Coronary artery (tissue), 2 donors: ENCODE data around the gene IGFBP7.

ENCODE experiments used
- DNase-seq: peaks from one replicate; pipeline ENCODE4 v3.0.0-alpha.2; 2017; ENCODE audit warnings: low spot score
- H3K27ac ChIP-seq, 2 donors: fragments of 200-600 bp; sonication (generic); one replicate each; pipeline ENCODE4 v1.5.1; 2016 to 2019
- H3K4me3 ChIP-seq: fragments of 200-600 bp; sonication (generic); 2 replicates; pipeline ENCODE4 v1.5.1; 2016; ENCODE audit warnings: mild to moderate bottlenecking, moderate library complexity
- TF ChIP-seq, protein P1 (sequence below): fragments of 200-600 bp; sonication (generic); IDR thresholded peaks from one replicate; pipeline ENCODE4 v1.5.1; 2019; ENCODE audit warnings: antibody characterized with exemption

Gene IGFBP7

DNA sequence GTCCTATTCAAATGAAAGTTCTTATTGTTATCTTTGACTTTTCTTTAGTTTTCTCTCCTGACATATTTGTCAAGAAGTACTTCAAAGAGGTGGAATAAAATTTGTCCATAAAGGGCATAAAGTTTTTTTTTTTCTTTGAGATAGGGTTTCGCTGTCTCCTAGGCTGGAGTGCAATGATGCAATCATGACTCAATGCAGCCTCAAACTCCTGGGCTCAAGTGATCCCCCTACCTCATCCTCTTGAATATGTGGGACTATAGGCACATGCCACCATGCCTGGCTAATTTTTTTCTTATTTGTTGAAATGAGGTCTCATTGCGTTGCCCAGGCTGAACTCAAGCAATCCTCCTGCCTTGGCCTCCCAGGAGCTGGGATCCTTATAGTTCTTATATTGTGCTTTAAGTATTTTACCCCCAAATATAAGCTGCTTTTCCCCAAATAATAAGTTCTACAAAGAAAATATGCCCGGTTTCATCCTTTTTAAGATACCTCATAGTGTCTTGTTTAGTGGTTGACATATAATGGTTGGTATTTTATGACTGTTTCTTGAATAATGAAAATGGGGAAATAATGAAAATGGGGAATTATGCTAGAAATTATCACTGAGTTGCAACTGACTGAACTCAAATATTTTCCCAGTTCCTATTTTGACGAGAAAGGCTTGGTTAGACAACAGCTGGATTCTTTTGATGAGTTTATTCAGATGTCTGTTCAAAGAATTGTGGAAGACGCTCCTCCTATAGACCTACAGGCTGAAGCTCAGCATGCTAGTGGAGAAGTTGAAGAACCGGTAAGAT lies 119.9 kb downstream of the IGFBP7 start:
- H3K27ac ChIP-seq, result no peak overlapping the region
- DNase-seq, result no peak
- TF ChIP-seq, protein P1, sequence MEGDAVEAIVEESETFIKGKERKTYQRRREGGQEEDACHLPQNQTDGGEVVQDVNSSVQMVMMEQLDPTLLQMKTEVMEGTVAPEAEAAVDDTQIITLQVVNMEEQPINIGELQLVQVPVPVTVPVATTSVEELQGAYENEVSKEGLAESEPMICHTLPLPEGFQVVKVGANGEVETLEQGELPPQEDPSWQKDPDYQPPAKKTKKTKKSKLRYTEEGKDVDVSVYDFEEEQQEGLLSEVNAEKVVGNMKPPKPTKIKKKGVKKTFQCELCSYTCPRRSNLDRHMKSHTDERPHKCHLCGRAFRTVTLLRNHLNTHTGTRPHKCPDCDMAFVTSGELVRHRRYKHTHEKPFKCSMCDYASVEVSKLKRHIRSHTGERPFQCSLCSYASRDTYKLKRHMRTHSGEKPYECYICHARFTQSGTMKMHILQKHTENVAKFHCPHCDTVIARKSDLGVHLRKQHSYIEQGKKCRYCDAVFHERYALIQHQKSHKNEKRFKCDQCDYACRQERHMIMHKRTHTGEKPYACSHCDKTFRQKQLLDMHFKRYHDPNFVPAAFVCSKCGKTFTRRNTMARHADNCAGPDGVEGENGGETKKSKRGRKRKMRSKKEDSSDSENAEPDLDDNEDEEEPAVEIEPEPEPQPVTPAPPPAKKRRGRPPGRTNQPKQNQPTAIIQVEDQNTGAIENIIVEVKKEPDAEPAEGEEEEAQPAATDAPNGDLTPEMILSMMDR, result no peak
- H3K4me3 ChIP-seq, result no peak overlapping the region

DNA sequence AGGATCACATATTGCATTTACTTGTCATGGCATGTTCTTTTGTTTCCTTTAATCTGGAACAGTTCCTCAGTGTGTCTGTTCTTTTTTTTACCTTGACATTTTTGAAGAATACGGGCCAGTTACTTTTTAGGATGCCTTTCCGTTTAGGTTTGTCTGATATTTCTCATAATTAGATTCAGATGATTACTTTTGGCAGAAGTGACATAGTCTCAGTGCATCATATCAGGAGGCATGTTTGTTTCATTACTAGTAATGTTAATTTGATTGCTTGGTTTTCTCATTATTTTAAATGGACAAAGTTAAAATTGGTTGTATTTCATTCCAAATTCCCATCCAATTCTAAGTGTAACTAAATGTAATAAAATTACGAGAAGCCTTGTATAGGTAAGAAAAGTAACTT lies 123.2 kb downstream of the IGFBP7 start:
- Histone ChIP-seq H3K27ac (no peak overlapping the region), H3K4me3 (no peak overlapping the region)
- TF ChIP-seq, protein P1, result no peak
- no peak for DNase-seq

DNA sequence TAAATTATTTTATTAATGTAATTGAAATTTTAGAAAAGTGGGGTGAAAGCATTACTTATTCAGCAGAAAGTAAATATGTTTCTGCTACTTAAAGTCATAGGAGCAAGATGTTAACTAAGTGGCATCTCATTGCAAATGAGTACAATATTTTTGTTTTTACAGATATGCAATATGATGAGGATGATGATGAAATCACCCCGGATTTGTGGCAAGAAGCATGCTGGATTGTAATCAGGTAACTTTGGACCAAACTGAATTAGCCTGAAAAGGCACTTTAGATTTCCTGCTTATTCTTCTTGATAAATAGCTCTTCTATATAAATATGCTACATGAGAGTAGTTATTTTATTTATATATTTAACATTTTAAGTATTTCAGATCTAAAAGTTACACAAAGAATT lies 124.0 kb downstream of the IGFBP7 start:
- no peak for DNase-seq
- Histone ChIP-seq H3K4me3 (no peak overlapping the region), H3K27ac (no peak overlapping the region)
- TF ChIP-seq, protein P1, result no peak

DNA sequence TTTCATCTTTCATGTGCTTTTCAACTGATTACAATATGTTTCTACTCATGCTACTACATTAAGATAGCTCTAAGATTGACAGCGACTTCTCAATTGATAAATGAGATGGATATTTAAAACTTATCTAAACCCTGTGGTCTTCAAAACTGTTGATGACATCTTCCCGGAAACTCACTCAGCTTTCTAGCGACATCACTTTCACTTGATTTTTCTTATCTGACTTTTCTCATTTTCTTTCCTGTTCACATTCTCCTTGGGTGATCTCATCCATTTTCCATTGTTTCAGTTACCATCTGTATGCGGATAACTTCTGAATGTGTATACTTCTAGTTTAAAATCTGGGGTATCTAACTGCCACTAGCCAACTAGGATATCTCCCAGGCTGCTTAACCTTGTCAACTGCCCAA lies 128.4 kb downstream of the IGFBP7 start:
- H3K27ac ChIP-seq, result no peak overlapping the region
- H3K4me3 ChIP-seq, result peak overlapping the region; percentile 31
- TF ChIP-seq, protein P1, result no peak
- no peak for DNase-seq
